Liver (tissue), 9 donors: ENCODE data around the gene CSRP1. TPM values are rescaled to one million over a fixed set of nuclear protein-coding genes. Genes with fewer than 3 reads are reported as not detected.

Experiments
- DNase-seq: peaks from one replicate; pipeline ENCODE4 v3.0.0-alpha.2; 2017; ENCODE audit warnings: low spot score
- H3K27ac ChIP-seq, 2 donors: one replicate each; pipeline ENCODE4 v1.7.0; 2013; ENCODE audit warnings: inconsistent platforms in 2 of 2, low read length in 2 of 2, control low read depth in 1 of 2, low read depth in 1 of 2, mild to moderate bottlenecking in 1 of 2
- H3K27me3 ChIP-seq, 4 donors: one replicate each; pipeline versions ENCODE4 v1.6.1 to v1.7.0; 2013; ENCODE audit warnings: low read length in 3 of 4, inconsistent platforms in 1 of 4, mild to moderate bottlenecking in 1 of 4, moderate library complexity in 1 of 4; ENCODE audit not compliant: control insufficient read depth in 4 of 4, insufficient read depth in 4 of 4
- H3K36me3 ChIP-seq, 4 donors: one replicate each; pipeline versions ENCODE4 v1.6.1 to v1.7.0; 2013; ENCODE audit warnings: low read length in 3 of 4, mild to moderate bottlenecking in 3 of 4, low read depth in 1 of 4, moderate library complexity in 1 of 4; ENCODE audit not compliant: control insufficient read depth in 4 of 4, insufficient read depth in 3 of 4
- H3K4me1 ChIP-seq, 4 donors: one replicate each; pipeline versions ENCODE4 v1.6.1 to v1.7.0; 2013; ENCODE audit warnings: low read length in 3 of 4, mild to moderate bottlenecking in 3 of 4, moderate library complexity in 1 of 4; ENCODE audit not compliant: control insufficient read depth in 4 of 4, insufficient read depth in 4 of 4
- H3K4me3 ChIP-seq, 3 donors: one replicate each; pipeline versions ENCODE4 v1.6.1 to v1.7.0; 2013; ENCODE audit warnings: low read length in 3 of 3, control low read depth in 1 of 3, low read depth in 1 of 3, mild to moderate bottlenecking in 1 of 3
- H3K9ac ChIP-seq, 2 donors: one replicate each; pipeline ENCODE4 v1.7.0; 2013; ENCODE audit warnings: low read length in 2 of 2, mild to moderate bottlenecking in 2 of 2, moderate library complexity in 2 of 2, control low read depth in 1 of 2, low read depth in 1 of 2
- H3K9me3 ChIP-seq, 4 donors: one replicate each; pipeline versions ENCODE4 v1.6.1 to v1.7.0; 2013; ENCODE audit warnings: low read length in 3 of 4; ENCODE audit not compliant: control insufficient read depth in 4 of 4
- FOXA1 ChIP-seq: IDR thresholded peaks from 2 replicates; pipeline ENCODE4 v1.6.1; 2016; ENCODE audit warnings: antibody characterized with exemption
- FOXA2 ChIP-seq: IDR thresholded peaks from 2 replicates; pipeline ENCODE4 v1.6.1; 2016; ENCODE audit warnings: antibody characterized with exemption
- GABPA ChIP-seq, 2 donors: IDR thresholded peaks in 1 of 2; conservative IDR thresholded peaks in 1 of 2; 2 replicates each; pipeline ENCODE4 v1.6.1; 2016; ENCODE audit warnings: antibody characterized with exemption in 2 of 2, mild to moderate bottlenecking in 1 of 2, moderate library complexity in 1 of 2
- HNF4A ChIP-seq, 2 donors: conservative IDR thresholded peaks; 2 replicates each; pipeline ENCODE4 v1.6.1; 2016; ENCODE audit warnings: antibody characterized with exemption in 2 of 2, mild to moderate bottlenecking in 2 of 2
- NR2F2 ChIP-seq: IDR thresholded peaks from 2 replicates; pipeline ENCODE4 v1.6.1; 2016; ENCODE audit warnings: antibody characterized with exemption
- RAD21 ChIP-seq, 2 donors: IDR thresholded peaks; 2 replicates each; pipeline ENCODE4 v1.6.1; 2016; ENCODE audit warnings: antibody characterized with exemption in 2 of 2, mild to moderate bottlenecking in 2 of 2
- RXRA ChIP-seq, 2 donors: IDR thresholded peaks; 2 replicates each; pipeline ENCODE4 v1.6.1; 2017 to 2018; ENCODE audit warnings: antibody characterized with exemption in 2 of 2, mild to moderate bottlenecking in 1 of 2
- SP1 ChIP-seq: IDR thresholded peaks from 2 replicates; pipeline ENCODE4 v1.6.1; 2018; ENCODE audit warnings: antibody characterized with exemption, mild to moderate bottlenecking
- TAF1 ChIP-seq: conservative IDR thresholded peaks from 2 replicates; pipeline ENCODE4 v1.6.1; 2016; ENCODE audit warnings: antibody characterized with exemption, mild to moderate bottlenecking
- WGBS: extraction: QIAGEN DNeasy Blood & Tissue Kit; methylation state at CpG from one replicate; pipeline ENCODE4 v1.1.7; 2013; 5-methylcytosine and 5-hydroxymethylcytosine counted together
- polyA plus RNA-seq, 2 donors: library from polyadenylated mRNA; stranded (reverse) in 1 of 2; unstranded in 1 of 2; fragments of 200-250 nt in 1 of 2; fragments of >200 nt in 1 of 2; fragmentation: Nextera tagmentation in 1 of 2; extraction: Ambion mirVana in 1 of 2; gene quantifications; one replicate each; pipeline versions ENCODE4 v1.2.1 to v1.2.3, GENCODE V29; 2013 to 2015
- total RNA-seq, 2 donors: library from RNA; depleted of rRNA; stranded (reverse); fragments of >200 nt; gene quantifications; one replicate each; pipeline ENCODE4 v1.2.3, GENCODE V29; 2014
- TF ChIP-seq, protein P1 (sequence below): IDR thresholded peaks from 2 replicates; pipeline ENCODE4 v1.6.1; 2016; ENCODE audit warnings: antibody characterized with exemption, mild to moderate bottlenecking
- TF ChIP-seq, protein P2 (sequence below): IDR thresholded peaks from 2 replicates; pipeline ENCODE4 v1.6.1; 2016; ENCODE audit warnings: antibody characterized with exemption
- TF ChIP-seq, protein P3 (sequence below): IDR thresholded peaks from 2 replicates; pipeline ENCODE4 v1.6.1; 2016; ENCODE audit warnings: antibody characterized with exemption
- donor health status: healthy.
- donor health status: healthy.
- donor health status: healthy.
- donor health status: healthy.
- donor health status: healthy.

Gene CSRP1
- total and polyA plus RNA-seq, 4 donors = 42.7 to 96.9 (median 68.3) TPM

DNA sequence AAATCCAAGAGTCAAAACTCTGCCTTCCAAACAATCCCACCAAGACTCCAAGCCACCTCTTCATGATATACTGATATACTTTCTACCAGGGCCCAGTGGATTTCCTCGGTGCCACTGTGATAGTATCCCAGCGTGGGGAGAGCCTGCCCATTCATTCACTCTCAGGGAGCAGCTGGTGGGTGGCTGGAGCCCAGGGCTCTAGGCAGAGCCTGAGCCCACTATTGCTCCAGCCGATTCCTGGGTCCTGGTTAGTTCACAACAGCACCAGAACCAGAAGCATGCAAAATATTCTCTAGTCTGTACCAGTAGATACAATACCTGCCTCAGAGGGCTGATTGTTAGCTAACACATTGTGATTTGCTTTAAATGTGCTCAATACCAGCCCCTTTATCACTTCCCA lies 831 bp downstream of the CSRP1 start:
- WGBS = 30% methylated on average over 3 of the region's 3 CpGs
- TF ChIP-seq, protein P1, sequence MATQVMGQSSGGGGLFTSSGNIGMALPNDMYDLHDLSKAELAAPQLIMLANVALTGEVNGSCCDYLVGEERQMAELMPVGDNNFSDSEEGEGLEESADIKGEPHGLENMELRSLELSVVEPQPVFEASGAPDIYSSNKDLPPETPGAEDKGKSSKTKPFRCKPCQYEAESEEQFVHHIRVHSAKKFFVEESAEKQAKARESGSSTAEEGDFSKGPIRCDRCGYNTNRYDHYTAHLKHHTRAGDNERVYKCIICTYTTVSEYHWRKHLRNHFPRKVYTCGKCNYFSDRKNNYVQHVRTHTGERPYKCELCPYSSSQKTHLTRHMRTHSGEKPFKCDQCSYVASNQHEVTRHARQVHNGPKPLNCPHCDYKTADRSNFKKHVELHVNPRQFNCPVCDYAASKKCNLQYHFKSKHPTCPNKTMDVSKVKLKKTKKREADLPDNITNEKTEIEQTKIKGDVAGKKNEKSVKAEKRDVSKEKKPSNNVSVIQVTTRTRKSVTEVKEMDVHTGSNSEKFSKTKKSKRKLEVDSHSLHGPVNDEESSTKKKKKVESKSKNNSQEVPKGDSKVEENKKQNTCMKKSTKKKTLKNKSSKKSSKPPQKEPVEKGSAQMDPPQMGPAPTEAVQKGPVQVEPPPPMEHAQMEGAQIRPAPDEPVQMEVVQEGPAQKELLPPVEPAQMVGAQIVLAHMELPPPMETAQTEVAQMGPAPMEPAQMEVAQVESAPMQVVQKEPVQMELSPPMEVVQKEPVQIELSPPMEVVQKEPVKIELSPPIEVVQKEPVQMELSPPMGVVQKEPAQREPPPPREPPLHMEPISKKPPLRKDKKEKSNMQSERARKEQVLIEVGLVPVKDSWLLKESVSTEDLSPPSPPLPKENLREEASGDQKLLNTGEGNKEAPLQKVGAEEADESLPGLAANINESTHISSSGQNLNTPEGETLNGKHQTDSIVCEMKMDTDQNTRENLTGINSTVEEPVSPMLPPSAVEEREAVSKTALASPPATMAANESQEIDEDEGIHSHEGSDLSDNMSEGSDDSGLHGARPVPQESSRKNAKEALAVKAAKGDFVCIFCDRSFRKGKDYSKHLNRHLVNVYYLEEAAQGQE = no peak
- TF ChIP-seq GABPA (IDR thresholded peaks at IDR 0.05 in 1 of 2, conservative IDR thresholded peaks at IDR 0.05 in 1 of 2) (no peak), RXRA (IDR thresholded peaks at IDR 0.05) (no peak), NR2F2 (no peak), FOXA1 (no peak), FOXA2 (no peak), TAF1 (no peak)
- TF ChIP-seq, protein P2, sequence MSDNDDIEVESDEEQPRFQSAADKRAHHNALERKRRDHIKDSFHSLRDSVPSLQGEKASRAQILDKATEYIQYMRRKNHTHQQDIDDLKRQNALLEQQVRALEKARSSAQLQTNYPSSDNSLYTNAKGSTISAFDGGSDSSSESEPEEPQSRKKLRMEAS = no peak
- no peak for DNase-seq

DNA sequence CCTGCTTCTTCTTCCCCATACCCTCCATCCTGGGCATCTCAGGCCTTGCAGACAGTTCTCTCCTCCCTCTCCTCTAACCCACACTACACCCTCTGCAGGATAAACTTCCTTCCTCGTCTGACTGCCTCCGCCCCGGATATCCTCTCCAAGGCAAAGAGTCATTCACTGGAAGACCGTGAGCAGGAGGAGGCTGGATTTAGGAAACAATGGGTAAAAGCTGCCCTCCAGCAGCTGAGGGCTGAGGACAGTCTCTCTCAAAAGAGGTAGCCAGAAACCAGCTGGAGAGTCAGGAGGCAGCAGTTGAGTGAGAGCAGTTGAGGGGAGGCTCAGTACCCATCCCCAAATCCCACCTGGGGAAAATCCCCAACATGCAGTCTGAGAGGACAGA lies 1.4 kb downstream of the CSRP1 start:
- Histone ChIP-seq H3K9me3 (no peaks in the 10 kb centered on the region), H3K4me3 (peak overlapping the region; percentile 38 to 96 (median 87)), H3K27ac (peak overlapping the region; percentile 93 to 97), H3K36me3 (no peaks in the 10 kb centered on the region), H3K27me3 (no peaks in the 10 kb centered on the region), H3K4me1 (peaks cover 29 to 71% (median 63%) of the 10 kb centered on the region in 4 donors), H3K9ac (peak overlapping the region; percentile 56 to 58)
- no peak for DNase-seq
- 19% methylated on average over 4 of the region's 4 CpGs for WGBS
- TF ChIP-seq RAD21 (IDR thresholded peaks at IDR 0.05) = peak in 1 of 2 donors; percentile 3
- TF ChIP-seq RXRA (IDR thresholded peaks at IDR 0.05) = no peak
- TF ChIP-seq NR2F2 = peak; percentile 46
- TF ChIP-seq, protein P3, sequence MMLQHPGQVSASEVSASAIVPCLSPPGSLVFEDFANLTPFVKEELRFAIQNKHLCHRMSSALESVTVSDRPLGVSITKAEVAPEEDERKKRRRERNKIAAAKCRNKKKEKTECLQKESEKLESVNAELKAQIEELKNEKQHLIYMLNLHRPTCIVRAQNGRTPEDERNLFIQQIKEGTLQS = no peak
- no peak for TF ChIP-seq SP1

More for the DNA sequence above, 831 bp downstream of the CSRP1 start:
- Histone ChIP-seq H3K27ac (peak overlapping the region; percentile 93 to 97), H3K4me3 (peak overlapping the region; percentile 82 to 96 (median 87)), H3K36me3 (no peaks in the 10 kb centered on the region), H3K4me1 (peaks cover 26 to 65% (median 58%) of the 10 kb centered on the region in 4 donors), H3K27me3 (no peaks in the 10 kb centered on the region), H3K9ac (peak overlapping the region; percentile 56 to 58), H3K9me3 (no peaks in the 10 kb centered on the region)

DNA sequence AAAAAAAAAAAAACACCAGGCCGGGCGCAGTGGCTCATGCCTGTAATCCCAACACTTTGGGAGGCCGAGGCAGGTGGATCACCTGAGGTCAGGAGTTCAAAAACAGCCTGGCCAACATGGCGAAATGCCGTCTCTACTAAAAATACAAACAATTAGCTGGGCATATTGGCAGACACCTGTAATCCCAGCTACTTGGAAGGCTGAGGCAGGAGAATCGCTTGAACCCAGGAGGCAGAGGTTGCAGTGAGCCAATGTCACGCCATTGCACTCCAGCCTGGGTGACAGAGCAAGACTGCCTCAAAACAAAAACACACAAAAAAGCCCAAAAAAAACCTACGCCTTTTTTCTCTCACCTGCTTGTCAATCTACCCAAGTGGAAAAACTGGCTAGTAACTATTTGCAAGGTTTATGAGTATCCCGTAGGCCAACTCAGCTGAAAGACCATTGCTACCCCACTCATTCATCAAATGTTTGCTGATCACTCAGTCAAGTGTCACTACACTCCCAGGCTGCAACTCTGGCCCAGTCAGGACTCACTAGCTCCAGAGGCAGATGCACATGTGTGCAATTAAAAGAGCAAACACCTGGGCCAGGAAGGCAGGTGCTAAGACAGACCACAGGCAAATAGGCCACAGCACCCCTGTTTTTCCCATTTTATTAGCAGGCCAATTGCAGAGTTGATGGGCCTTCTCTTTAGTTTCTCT lies 2.0 kb downstream of the CSRP1 start:
- Histone ChIP-seq H3K9me3 (no peaks in the 10 kb centered on the region), H3K4me1 (peaks cover 34 to 76% (median 69%) of the 10 kb centered on the region in 4 donors), H3K27me3 (no peaks in the 10 kb centered on the region), H3K36me3 (no peaks in the 10 kb centered on the region), H3K27ac (peak overlapping the region; percentile 93 to 97), H3K4me3 (peak overlapping the region in 2 of 3 donors; percentile 38 to 96), H3K9ac (no peak overlapping the region)
- no peak for DNase-seq
- TF ChIP-seq HNF4A (conservative IDR thresholded peaks at IDR 0.05) = peak; percentile 13 to 26
- TF ChIP-seq NR2F2 = no peak
- peak; percentile 56 to 63 for TF ChIP-seq RXRA (IDR thresholded peaks at IDR 0.05)
- WGBS = 42% methylated on average over 9 of the region's 9 CpGs
